Peyer's patch (tissue), 4 donors: ENCODE measurements around the gene NCOA7. TPM values are rescaled to one million over a fixed set of nuclear protein-coding genes. Genes with fewer than 3 reads are reported as not detected.

Source experiments
- DNase-seq, 3 donors: peaks; one replicate each; pipeline ENCODE4 v3.0.0-alpha.2; 2017 to 2019
- H3K27ac ChIP-seq, 4 donors: fragments of 200-600 bp; sonication (generic); one replicate each; pipeline ENCODE4 v1.5.1; 2016 to 2019
- H3K27me3 ChIP-seq, 2 donors: fragments of 200-600 bp; sonication (generic); one replicate each; pipeline ENCODE4 v1.5.1; 2019
- H3K36me3 ChIP-seq, 3 donors: fragments of 200-600 bp; sonication (generic); one replicate each; pipeline ENCODE4 v1.5.1; 2016 to 2019
- H3K4me1 ChIP-seq, 4 donors: fragments of 200-600 bp; sonication (generic); one replicate each; pipeline ENCODE4 v1.5.1; 2016 to 2019
- H3K4me3 ChIP-seq, 4 donors: fragments of 200-600 bp; sonication (generic); 1 replicate in 3 of 4; 2 replicates in 1 of 4; pipeline ENCODE4 v1.5.1; 2016 to 2019; ENCODE audit warnings: mild to moderate bottlenecking in 1 of 4
- H3K9me3 ChIP-seq, 4 donors: fragments of 200-600 bp; sonication (generic); one replicate each; pipeline ENCODE4 v1.5.1; 2016 to 2019; ENCODE audit warnings: mild to moderate bottlenecking in 1 of 4
- CTCF ChIP-seq, 6 experiments: fragments of 450-650 bp in 4 of 6; fragments of 200-600 bp in 2 of 6; sonication (generic) in 1 of 6; IDR thresholded peaks; one replicate each; pipeline ENCODE4 v1.5.1; 2017 to 2019; ENCODE audit warnings: antibody characterized with exemption in 6 of 6, mild to moderate bottlenecking in 3 of 6, moderate library complexity in 1 of 6
- POLR2A ChIP-seq, 2 donors: fragments of 450-650 bp; IDR thresholded peaks; one replicate each; pipeline ENCODE4 v1.5.1; 2017; ENCODE audit warnings: antibody characterized with exemption in 2 of 2, mild to moderate bottlenecking in 2 of 2, moderate library complexity in 2 of 2
- total RNA-seq, 4 donors: library from RNA; depleted of rRNA; stranded (reverse); fragments of >200 nt; gene quantifications; one replicate each; pipeline ENCODE4 v1.1.0, GENCODE V29; 2016

The NCOA7 gene
- total RNA-seq, 4 donors from 2014 or later = 15.4 to 80.9 (median 27.7) TPM

DNA sequence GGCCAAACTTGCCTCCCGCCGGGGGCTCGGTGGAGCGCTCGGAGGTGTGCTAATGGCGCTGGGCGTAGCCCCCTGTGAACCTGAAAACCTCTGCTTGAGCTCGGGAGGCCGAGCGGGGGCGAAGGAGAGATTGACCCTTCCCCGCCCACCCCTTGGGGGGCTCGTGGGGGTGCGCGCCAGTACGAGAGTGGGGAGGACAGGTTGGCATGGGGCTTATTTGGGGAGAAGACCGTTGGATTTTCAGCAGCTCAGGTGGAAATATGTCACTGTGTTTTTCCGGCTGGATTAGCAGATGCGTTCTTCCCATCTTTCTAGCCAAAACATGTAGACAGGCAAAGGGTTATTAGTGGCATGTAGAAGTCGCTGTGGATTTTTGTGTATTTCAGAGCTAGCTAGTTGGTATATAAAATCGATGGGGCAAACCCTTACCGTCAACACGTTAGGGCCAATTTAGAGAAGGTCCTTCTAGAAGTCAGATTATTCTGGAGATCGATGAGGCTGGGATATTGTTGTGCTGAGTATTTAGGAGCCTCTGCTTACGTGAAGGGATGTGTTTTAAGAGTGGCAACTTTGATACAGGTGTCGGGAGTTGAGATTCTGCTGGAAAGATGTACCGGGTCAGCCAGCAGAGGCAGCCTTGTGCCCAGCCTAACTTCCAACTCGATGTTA, 525 bp downstream of the NCOA7 start:
- peak in 2 of 3 donors; percentile 58 to 76 for DNase-seq
- Histone ChIP-seq H3K27ac (peak overlapping the region; percentile 92 to 98 (median 94)), H3K4me3 (peak overlapping the region; percentile 69 to 87 (median 78)), H3K9me3 (no peaks in the 10 kb centered on the region), H3K36me3 (no peaks in the 10 kb centered on the region), H3K27me3 (no peaks in the 10 kb centered on the region), H3K4me1 (peaks cover 0 to 14% (median 12%) of the 10 kb centered on the region in 4 donors)
- TF ChIP-seq POLR2A (IDR thresholded peaks at IDR 0.05) = no peak
- peak in 5 of 6 experiments; percentile 46 to 60 (median 51) for TF ChIP-seq CTCF (IDR thresholded peaks at IDR 0.05)

DNA sequence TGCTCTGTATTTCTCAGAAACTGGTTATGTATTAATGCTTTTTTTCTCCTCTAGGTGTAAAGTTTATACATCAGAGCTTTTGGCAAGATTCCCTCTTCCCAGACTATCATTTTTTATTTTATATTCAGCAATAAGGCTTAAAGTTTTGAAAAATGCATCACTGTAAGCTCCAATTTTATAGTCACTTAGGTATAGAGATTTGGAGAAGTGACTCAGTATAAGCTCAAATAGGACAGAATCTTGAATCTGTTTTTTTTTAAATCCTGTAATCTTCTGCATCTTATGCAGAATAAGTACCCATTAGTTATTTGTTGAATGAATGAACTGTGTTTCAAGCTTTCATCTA, 1.0 kb downstream of the NCOA7 start:
- Histone ChIP-seq H3K4me1 (peaks cover 0 to 14% (median 12%) of the 10 kb centered on the region in 4 donors), H3K4me3 (peak overlapping the region in 3 of 4 donors; percentile 69 to 87 (median 81))
- no peak for DNase-seq

DNA sequence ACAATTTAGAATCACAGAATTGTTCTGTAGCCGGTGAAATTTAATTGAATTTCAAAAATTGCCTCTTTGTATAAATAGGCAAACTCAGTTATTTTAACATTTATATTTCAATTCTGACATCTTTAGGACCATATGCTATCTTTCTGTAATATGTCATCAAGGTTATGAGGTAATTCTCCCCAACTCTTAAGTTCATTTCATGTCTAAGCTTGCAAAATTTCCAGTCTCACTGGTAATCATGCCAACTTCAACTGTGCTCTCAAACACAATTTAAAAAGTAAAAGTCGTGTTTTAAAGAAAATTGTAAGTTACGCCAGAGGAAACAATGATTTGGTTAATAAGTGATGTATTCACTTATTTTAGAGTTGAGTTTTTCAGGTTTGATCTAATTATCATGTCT, 1.4 kb downstream of the NCOA7 start:
- peak overlapping the region in 1 of 4 donors; percentile 98 for H3K27ac ChIP-seq
- no peaks in the 10 kb centered on the region for H3K27me3 ChIP-seq
- DNase-seq = no peak
- peaks cover 0 to 14% (median 12%) of the 10 kb centered on the region in 4 donors for H3K4me1 ChIP-seq
- no peaks in the 10 kb centered on the region for H3K9me3 ChIP-seq
- H3K36me3 ChIP-seq = no peaks in the 10 kb centered on the region
- H3K4me3 ChIP-seq = peak overlapping the region in 1 of 4 donors; percentile 87
- no peak for TF ChIP-seq POLR2A (IDR thresholded peaks at IDR 0.05)
- TF ChIP-seq CTCF (IDR thresholded peaks at IDR 0.05) = no peak

More for the DNA sequence above, 1.0 kb downstream of the NCOA7 start:
- TF ChIP-seq POLR2A (IDR thresholded peaks at IDR 0.05) (no peak), CTCF (IDR thresholded peaks at IDR 0.05) (peak in 2 of 6 experiments; percentile 2 to 37)
- Histone ChIP-seq H3K27ac (peak overlapping the region in 3 of 4 donors; percentile 94 to 98 (median 95)), H3K9me3 (no peaks in the 10 kb centered on the region), H3K27me3 (no peaks in the 10 kb centered on the region), H3K36me3 (no peaks in the 10 kb centered on the region)

DNA sequence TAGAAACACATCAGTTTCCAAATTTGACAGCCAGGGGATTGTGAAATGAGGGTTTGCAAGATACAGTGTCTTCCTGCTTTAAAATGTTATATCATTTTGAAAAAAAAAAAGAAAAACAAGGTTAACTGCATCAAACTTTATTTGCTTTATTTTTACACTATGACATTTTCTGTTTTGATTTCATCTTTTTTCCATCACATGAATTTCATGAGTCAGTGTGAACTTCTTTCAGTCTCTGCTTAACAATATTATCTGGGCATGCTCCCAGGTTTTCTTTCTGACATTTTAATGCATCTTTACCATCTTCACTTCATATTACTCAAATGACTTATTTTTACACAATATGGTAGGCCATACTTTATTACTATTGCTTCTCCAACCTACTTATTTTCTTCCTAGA, 1.9 kb downstream of the NCOA7 start:
- H3K4me1 ChIP-seq = peaks cover 0 to 14% (median 12%) of the 10 kb centered on the region in 4 donors

GRCh38 chr6:125793280-125793679, 2.5 kb downstream of the NCOA7 start:
- TF ChIP-seq POLR2A (IDR thresholded peaks at IDR 0.05) (no peak), CTCF (IDR thresholded peaks at IDR 0.05) (no peak)
- Histone ChIP-seq H3K27ac (no peak overlapping the region), H3K9me3 (no peaks in the 10 kb centered on the region), H3K27me3 (no peaks in the 10 kb centered on the region), H3K4me3 (no peak overlapping the region), H3K4me1 (peaks cover 0 to 14% (median 12%) of the 10 kb centered on the region in 4 donors), H3K36me3 (no peaks in the 10 kb centered on the region)
- DNase-seq = no peak

More for the DNA sequence above, 1.9 kb downstream of the NCOA7 start:
- DNase-seq = no peak
- H3K27ac ChIP-seq = no peak overlapping the region
- H3K4me3 ChIP-seq = peak overlapping the region in 1 of 4 donors; percentile 87
- H3K27me3 ChIP-seq = no peaks in the 10 kb centered on the region
- no peaks in the 10 kb centered on the region for H3K36me3 ChIP-seq
- TF ChIP-seq POLR2A (IDR thresholded peaks at IDR 0.05) (no peak), CTCF (IDR thresholded peaks at IDR 0.05) (no peak)
- H3K9me3 ChIP-seq = no peaks in the 10 kb centered on the region
